ENCODE data around the gene LCE5A.
A peak's percentile ranks its signal among the peaks of the same experiment; 100 is the strongest.
"Not testable (repeated sequence)": the region's sequence is repeated elsewhere in the genome, so short reads cannot be mapped to it uniquely, and the experiment has no call there.

LCE5A gene

GRCh38 chr1:152517237-152517811 is 6.7 kb downstream of the LCE5A start:
- DNase-seq = no peak

GRCh38 chr1:152519851-152520250 is 9.2 kb downstream of the LCE5A start:
- no peak for DNase-seq

- no peak for DNase-seq
Observed at GRCh38 chr1:152520561-152521090, 10.0 kb downstream of the LCE5A start.

GRCh38 chr1:152525080-152525641 is 14.6 kb downstream of the LCE5A start:
- DNase-seq = no peak

- DNase-seq = peak; percentile 18
Observed at GRCh38 chr1:152533327-152533938, 22.8 kb downstream of the LCE5A start.

GRCh38 chr1:152535774-152536173 is 25.2 kb downstream of the LCE5A start:
- no peak for DNase-seq

GRCh38 chr1:152537496-152537895 is 26.9 kb downstream of the LCE5A start:
- no peak for DNase-seq

GRCh38 chr1:152539901-152540300 is 29.3 kb downstream of the LCE5A start:
- no peak for DNase-seq

GRCh38 chr1:152543820-152544219 is 33.2 kb downstream of the LCE5A start:
- DNase-seq = no peak

GRCh38 chr1:152546704-152547103 is 36.1 kb downstream of the LCE5A start:
- no peak for DNase-seq

- DNase-seq = not testable (repeated sequence)
Observed at GRCh38 chr1:152548358-152548757, 37.8 kb downstream of the LCE5A start.
